GM18520 (cell line): Measurements from ENCODE around the gene SCAMP4.
"Not testable (repeated sequence)": the region's sequence is repeated elsewhere in the genome, so short reads cannot be mapped to it uniquely, and the experiment has no call there.

Source experiments
- ATAC-seq: cut with Tn5 transposase; IDR thresholded peaks from one replicate; pipeline ENCODE4 v1.9.1; 2021; ENCODE audit not compliant: unreplicated experiment

SCAMP4 gene

DNA sequence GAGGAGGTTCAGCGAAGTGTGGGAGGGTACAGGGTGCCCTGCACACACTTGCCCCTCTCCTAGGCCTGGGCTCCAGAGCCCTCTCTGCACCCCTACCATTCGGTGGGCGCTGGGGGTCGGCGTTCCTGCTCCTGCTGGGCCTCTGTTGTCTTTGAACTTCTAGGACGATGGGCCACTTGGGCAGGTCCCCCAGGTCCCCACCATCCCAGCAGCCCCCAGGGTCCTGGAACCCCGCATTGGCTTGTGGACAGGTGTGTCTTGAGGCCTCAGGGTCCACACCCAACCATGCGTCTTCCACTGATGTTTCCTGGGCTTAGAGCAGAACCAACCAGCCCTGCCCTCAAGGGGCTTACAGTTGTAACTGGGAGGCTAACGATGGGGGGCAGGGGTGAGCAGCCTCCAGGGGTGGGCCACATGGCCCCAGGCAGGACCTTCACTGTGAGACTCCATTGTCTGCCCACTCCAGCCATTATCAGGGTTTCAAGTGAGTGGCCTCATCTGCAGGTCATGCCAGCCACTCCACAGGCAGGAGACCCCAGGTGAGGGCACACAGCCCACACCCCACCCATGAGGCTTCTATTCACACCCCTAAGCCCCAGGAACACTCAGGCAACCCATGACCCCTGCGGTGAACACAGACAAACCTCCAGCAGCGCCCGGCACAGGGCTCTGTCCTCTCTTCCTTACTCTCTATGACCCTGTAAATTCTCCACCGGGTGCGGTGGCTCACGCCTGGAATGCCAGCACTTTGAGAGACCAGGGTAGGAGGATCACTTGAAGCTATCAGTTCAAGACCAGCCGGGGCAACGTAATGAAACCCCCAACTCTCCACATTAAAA lies 39.8 kb upstream of the SCAMP4 start:
- no peak for ATAC-seq

DNA sequence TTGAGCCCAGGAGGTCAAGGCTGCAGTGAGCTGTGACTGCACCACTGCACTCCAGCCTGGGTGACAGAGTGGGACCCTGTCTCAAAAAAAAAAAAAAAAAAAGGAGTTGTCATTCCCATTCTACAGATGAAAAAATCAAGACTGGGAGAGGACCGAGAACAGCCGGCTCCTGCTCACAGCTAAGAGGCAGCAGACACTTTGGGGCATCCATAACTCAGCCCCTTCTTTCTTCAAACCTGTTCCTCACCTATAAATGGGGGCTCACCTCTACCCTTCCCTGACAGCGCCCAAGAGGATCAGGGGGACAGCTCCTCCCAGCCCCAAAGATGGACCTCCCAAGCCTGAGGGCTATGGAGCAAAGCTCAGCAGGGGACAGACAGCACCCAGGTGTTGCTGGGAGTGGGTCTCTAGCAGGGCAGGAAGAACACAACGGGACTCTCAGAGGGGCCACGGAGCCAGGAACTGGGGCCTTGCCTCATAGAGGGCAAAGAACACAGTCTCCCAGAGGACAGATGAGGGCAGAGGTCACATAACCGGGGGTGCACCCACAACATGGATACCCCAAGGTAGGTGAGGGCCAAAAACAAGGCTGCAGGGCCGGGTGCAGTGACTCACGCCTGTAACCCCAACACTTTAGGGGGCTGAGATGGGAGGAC lies 38.4 kb upstream of the SCAMP4 start:
- no peak for ATAC-seq

DNA sequence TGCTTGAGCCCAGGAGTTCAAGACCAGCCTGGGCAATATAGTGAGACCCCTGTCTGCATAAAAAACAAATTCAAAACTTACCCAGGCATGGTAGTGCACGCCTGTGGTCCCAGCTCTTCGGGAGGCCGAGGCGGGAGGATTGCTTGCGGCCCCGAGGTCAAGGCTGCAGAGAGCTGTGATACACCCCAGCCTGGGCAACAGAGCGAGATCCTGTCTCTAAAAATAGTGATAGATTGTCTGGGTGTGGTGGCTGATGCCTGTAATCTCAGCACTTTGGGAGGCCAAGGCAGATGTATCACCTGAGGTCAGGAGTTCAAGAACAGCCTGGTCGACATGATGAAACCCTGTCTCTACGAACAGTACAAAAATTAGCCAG lies 37.9 kb upstream of the SCAMP4 start:
- no peak for ATAC-seq

DNA sequence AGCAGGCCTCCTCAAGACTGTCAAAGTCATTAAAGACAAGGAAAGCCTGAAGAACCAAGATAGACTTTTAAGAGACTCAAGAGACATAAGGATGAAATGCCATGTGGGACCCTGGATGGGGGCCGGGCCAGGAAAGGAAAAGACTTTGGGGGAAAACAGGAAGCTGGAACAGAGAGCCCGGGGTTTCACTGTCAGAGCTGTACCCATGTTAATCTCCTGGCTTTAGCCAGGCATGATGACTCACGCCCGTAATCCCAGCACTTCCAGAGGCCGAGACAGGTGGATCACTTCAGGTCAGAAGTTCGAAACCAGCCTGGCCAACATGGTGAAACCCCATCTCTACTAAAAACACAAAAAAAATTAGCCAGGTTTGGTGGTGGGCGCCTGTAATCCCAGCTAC lies 36.2 kb upstream of the SCAMP4 start:
- no peak for ATAC-seq

DNA sequence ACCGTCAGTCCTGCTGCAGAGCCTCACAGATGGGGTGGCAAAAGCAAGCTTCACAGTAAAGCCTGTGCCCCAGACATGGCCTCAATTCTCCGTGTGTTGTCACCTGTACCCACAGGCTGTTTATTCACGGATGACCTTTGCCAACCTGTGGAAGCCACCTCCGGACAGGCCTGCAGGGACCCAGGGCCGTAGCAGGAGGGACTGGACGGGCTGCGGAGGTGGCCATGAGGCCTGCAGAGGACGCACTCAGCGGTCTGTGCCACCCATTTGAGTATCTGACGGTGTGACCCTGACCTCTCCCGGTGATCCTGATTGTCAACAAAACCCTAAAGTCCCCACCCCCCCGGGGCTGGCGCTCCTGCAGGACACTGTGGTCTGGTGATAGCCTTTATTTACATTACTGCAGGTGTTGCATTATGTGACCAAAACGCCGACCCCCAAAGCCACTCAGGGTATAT lies 34.0 kb upstream of the SCAMP4 start:
- ATAC-seq = no peak

DNA sequence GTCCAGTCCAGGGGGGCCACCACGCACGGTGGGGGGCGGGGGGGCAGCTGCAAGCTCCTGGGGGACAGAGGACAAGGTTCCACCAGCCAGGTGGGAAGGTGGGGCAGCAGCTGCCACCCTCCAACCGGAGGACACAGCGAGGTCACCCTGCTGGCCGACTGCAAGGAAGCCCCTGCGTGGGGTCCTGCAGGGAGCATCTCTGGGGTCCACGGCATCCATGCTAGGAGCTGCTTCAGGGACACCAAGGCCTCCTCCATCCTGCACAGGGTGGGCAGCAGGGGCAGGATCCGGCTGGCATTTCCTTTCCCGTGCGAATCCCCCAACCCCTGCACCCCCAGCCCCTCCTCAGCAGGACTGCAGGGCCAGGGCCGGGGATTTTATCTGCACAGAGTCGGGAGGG lies 33.6 kb upstream of the SCAMP4 start:
- ATAC-seq = no peak

DNA sequence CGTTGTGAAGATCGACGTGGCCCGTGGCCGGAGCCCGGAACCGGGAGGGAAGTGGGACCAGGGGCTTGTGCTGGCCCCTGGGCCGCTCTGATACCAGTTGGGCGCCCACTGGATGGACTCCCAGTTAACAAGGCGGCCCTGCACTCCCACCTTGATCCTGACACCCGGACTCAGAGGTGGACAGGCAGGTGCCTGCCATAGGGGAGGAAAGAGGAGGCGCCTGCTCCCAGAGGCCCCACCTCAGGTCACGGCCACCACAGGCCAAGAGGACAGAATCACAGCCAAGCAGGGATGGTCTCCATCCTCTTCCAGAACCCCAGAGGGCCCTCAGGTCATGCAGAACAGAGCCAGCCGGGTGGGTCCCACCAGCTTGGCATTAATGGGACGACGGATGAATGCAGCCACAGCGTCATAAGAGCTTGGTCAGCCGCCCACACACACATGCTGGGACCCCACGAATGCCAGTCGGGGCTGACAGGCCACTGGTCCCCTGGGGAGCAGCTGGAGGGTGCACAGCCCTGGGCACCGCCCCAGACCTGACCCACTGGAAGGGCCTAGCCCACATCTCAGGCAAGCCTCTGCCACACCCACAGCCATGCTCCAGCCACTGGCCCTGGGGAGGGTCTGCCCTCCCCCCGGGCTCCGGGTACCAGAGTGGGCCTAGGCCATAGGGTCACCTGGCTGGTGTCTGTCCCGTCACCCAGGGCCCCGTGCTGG lies 32.2 kb upstream of the SCAMP4 start:
- ATAC-seq = no peak

DNA sequence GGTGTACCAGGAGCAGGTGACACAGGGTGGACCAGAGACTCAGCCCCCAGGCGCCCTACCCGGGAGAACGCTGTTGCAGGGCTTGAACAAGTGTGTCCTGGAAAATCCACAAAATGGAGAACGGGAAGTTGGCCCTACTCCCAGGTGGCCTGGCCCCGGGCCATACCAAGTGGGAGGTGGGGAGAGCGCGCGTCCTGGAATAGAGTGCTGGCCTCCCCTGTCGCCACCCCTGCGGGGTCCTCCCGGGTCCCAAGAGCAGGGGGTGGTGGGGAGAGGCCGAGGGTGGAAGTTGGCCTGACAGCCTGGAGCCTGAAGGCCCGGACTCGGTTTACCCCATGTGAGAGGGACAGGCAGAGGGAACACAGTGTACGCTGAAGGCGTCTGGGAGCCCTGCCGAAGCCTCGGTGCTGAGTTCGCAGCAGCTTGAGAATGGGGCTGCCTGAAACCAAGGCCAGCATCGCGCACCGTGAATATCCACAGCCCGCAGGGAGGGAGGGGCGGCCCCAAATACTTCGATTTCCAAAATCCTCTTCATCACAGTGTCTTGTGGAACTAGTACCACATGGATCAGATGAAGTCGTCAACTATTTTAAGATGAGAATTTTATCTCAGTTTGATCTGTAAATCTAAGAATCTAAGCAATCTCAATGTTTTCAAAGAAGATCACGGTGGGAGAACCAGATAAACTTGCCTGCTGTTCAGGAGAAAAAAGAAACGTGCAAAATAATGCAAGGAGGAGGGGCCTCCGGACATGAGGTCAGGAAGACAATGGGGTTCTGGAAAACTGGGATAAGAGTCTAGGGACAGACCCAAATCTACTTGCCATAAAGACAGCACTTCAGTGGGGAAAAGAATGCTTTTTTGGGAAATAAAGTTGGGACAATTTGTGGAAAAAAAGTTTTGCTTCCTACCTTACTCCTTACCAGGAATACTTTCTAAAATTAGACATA lies 31.4 kb upstream of the SCAMP4 start:
- no peak for ATAC-seq

DNA sequence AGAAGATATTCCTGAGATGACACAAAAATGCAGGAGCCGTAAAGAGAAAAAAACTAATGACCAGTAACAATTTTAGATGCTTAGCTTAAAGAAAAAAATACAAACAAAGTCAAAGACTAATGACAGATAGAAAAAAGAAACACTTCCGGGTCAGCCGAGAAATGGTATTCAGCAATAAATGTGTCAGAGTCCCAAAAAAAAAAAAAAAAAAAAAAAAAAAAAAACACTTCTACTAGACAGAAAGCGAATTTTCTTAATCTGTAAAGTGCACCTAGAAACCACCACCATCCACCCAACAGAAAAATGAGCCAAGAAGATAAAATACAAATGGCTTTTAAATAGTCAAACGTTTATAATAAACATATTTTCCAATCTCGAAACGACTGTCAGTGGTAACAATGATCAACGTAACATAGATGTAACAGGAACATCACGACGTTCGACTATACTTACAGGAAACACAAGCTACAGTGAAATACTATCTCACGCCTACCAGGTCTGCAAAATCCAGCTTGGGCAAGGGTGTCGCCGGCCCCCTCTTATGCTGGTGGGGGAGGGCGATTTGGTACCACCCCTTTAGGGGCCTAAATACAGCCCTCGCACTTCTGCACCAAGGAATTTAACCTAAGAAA lies 30.5 kb upstream of the SCAMP4 start:
- ATAC-seq = no peak

DNA sequence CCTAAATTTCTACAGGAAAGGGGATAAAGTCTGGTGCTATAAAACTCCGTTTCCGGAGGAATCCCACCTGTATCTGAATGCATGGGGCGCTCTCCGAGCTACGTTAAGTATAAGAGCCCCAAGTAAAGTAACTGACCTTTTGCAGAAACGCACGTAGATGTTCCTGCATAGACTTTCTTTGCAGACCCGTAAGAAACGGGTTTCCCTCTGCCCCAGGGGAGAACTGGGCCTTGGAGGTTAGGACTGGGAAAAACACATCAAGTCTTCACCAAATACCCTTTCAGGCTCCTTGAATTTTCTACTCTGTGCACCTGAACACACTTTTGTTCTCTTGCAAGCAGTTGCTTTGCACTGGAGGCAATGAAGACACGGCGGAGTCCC lies 29.9 kb upstream of the SCAMP4 start:
- not testable (repeated sequence) for ATAC-seq

DNA sequence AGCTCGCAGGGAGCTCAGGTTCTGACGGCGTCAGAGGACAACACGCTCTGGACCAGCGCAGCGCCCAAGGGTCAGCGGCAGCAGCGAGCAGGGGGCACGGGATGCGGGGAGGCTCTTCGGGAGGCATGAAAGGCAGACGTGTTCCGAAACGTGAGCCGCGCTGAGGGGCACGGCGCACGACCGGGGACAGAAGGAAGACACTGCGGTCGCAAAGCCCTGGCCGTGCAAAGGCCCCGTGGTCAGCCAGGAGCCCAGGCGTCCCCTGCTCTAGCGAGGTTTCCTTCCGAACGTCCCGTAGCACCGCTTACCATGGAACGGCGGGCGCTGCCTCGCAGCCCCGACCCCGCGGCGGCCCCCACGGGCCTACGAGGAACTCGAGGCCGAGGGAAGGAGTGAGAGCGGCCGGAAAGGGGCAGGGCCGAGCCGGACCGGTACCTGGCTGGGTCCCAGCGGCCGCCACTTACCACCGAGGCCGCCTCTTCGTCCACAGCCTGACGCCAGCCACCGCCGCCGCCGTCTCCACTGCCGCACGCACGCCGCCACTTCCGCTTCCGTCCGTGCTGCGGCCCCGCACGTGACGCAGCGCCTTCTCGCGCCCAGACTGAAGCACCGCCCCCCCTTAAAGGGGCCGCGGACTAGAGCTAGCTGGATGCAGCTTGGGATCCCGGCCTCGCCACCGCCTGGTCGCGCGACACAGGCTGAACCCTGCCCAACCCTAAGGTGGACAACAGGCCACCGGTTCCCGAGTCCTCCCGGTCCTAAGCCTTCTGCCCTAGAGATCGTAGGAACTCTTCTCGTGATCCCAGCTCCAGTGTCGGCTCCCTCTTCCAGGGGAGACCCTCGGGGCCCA lies 29.3 kb upstream of the SCAMP4 start:
- ATAC-seq = peak; percentile 84

DNA sequence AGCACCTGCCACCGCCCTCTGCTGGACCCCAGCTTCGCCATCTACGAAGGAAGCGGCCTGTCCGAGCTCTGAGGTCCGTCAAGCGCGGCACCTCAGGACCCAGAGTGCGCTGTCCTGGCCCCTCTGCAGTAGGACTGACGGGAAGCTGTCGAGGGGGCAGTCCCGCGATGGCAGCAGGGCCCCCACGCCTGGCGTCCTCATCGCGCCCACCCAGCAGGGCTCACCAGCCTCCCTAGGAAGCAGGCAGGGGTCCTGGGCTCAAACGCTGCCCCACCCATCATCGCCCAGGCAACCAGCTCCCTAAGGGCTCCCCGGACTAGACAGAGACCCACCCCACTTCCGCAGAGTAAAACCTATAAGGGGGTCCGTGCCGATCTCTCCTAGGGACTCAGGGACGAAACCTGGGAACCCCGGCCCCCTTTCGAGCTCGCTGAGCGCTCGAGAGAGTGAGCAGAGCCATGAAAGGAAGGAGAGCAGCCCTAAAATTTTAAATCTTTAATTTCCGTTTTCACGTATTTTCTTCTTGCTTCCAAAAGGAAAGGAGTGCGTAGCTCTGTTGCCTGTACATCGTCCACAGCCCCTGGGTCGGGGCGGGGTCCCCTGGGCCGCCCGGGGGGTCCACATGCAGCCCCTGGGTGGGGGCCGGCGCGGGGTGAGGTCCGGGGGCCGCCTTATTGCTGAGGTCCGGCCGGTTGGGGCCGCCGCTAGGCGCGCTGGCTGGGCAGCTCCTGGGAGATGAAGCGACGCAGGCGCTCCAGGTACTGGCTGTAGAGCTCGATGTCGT lies 28.5 kb upstream of the SCAMP4 start:
- not testable (repeated sequence) for ATAC-seq

DNA sequence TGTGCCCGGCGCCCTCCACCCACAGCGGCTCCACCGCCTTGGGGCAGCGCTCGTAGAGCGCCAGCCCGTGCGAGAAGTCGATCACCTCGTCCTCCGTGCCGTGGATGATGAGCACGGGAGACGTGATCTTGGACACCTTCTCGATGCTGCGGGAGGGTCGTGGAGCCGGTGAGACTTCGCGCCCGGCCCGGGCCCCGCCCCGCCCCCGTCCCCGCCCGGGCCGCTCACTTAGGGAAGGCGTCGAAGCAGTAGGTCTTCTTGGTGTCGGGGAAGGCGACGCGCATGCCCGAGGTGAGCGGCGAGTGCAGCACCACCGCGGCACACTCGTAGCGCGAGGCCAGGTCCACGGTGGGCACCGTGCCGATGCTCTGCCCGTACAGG lies 27.9 kb upstream of the SCAMP4 start:
- ATAC-seq = not testable (repeated sequence)

DNA sequence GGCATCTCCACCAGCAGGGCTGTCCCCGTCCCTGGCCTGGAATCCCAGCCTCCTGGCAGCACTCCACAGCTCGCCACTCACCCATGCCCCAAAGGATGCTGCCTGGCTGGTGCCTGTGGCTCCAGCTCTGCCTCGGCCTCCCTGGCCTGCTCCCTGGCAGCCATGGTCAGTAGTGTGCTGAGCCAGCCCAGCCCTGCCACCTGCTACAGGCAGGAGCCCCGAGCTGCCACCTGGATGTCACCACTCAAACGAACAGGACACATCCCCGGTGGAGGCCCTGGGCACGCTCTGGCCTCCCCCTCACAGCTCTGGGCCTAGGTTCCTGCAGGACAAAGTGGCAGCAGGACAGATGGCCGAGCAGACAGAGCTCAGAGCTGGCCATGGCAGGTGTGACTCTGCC lies 26.6 kb upstream of the SCAMP4 start:
- ATAC-seq = not testable (repeated sequence)

DNA sequence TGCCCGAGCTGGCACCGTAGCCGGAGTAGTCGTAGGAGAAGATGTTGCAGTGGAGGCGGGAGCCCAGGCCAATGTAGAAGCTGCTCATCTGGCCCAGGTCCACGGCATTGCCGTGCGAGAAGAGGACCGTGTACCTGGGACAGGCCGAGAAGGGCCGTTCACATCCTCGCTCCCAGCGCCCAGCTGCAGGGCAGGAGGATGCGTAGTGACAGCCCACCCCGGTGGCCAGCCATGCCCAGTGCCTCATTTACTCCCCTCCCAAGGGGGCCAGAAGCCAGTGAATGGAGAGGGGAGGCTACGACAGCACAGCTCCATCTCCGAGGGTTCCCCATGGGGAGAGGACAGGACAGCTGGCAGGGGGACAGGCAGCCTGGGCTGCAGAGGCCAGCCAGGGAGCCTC lies 25.2 kb upstream of the SCAMP4 start:
- ATAC-seq = not testable (repeated sequence)

DNA sequence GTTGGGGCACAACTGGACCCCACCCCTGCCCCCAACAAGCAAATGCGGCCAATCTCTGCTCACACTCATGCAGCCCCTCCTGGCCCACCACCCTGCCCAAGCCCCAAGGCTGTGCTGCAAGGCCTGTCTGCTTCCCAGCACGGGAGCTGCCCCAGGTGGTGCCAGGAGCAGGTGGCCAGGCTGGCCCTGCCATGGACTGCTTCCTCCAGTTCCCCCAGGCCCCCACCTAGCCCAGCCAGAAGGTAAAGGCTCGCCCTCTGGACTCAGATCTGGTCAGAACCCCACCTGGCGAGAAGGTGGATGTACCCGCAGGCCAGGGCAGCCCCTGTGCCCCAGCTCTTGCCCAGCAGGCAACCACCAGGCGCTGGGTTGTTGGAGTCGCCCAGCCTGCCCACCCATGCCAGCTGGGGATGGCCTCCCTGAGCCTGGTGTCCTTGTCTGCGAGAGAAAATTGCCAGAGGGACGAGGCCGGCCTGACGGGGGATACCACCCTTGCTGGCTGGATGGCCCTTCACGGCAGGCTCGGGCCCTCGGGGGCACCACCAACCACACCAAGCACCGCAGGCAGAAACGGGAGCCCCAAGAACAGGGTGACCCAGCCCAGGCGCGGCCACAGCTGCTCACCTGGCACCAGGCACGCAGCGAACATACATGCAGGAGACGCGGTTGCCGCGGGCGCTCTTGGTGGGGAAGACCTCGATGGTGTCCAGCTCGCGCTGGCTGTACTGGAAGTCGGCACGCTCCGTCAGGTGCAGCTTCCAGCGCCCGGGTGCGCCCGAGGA lies 24.4 kb upstream of the SCAMP4 start:
- ATAC-seq = no peak

DNA sequence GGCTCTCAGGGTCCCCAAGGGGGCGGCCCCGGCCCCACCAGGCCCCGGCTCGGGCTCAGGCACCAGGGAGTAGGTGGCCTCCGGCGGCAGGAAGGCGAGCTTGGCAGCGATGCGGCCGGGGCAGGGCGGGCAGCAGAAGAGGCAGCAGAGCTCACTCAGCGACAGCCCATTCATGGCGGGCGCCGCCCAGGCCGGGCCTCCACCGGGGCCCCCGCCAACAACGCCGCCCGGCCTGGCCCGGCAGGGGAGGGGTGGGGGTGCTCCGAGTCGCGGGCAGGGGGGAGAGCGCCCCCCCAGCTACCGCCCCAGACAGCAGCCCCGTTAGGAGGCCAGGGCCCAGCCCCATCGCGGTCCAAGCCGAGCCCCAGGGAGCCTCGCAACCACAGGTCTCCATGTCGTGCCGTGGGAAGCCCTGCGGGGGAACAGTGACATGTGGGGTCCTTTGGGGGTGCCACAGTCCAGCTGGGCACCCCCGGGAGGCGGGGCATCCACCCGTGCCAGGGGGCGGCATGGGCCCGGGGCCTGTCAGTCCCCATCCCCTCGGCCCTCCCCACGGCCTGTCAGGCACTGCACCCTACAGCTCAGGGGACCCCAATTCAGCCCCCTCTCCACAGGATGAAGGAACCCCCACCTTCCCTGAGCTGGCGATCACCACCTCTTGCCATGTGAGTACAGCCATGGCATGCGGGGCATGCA lies 23.7 kb upstream of the SCAMP4 start:
- ATAC-seq = not testable (repeated sequence)
